Activated T-cell treated with anti-CD3 and anti-CD28 coated beads, Interleukin-2, amount 50 U/mL, for 1 hour (primary cell): ENCODE measurements around the gene USP30.
"Not testable (repeated sequence)": the region's sequence is repeated elsewhere in the genome, so short reads cannot be mapped to it uniquely, and the experiment has no call there.

ENCODE experiments used
- DNase-seq: peaks from one replicate; pipeline ENCODE4 v3.0.0-alpha.2; 2020

The USP30 gene

GRCh38 chr12:109053382-109054123 lies 1.2 kb downstream of the USP30 start:
- no peak for DNase-seq

DNA sequence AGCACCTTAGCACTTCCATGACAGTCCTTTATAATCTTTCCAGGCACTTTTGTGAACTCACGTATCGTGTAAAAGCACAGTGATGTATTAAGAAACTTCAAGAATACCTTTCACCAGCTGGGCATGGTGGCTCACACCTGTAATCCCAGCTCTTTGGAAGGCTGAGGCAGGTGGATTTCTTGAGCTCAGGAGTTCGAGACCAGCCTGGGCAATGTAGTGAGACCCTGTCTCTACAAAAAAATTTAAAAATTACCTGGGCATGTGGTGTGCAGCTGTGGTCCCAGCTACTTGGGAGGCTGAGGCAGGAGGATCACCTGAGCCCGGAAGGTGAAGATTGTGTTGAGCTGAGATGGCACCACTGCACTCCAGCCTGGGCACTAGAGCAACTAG lies 1.7 kb downstream of the USP30 start:
- not testable (repeated sequence) for DNase-seq

DNA sequence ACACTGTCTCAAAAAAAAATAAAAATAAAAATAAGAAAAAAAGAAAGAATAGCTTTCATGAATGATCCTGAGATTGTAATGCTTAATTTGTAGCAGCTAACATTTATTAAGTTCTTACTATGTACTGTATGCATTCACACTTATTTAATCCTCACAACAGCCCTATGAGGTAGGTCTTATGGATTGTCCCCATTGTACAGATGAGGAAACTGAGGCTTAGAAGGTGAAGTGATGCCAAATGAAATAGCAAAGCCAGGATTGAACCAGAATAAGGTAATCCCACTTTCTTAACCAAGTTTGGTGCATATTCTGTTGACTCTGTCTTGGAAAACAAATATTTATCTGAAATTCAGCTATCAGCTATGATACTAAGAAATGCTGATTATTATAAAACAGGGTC lies 2.1 kb downstream of the USP30 start:
- DNase-seq: no peak

DNA sequence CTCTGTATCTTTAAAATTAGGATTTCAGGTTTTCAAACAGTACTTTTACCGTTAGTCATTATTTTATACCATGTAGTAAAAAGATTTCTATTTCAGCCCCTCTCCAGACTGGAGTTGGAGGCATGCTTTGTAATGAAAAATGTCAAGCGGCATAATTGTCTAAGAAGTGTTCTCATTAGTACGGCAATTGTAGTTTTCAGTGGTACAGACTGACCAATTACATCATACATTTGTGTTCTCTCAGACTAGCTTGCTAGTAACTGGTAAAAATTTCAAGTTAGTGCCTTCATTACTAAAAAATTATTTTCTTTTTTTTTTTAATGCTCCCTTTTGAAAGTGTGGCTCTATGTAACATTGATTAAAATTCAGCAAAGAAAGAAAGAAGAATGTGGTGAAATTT lies 4.5 kb downstream of the USP30 start:
- DNase-seq: no peak

DNA sequence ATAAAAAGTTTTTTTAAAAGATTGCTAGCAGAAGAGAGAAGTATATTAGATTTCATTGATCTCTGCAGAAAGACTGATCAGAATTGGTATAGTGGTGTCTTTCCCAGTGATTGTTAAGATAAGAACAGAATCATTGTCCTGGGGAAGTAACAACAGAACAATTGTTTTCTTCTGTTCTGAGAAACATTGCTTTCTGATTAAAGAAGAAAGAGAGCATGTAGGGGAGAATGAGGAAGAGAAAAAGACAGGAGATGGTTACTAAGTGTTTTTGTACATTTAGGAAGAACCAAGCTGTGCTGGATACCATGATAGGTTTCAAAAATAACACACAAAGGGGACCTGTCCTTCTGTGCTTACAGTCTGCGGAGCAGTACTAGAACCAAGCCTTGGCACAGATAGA lies 5.0 kb downstream of the USP30 start:
- DNase-seq: no peak

GRCh38 chr12:109058773-109059172 lies 6.4 kb downstream of the USP30 start:
- DNase-seq: no peak

DNA sequence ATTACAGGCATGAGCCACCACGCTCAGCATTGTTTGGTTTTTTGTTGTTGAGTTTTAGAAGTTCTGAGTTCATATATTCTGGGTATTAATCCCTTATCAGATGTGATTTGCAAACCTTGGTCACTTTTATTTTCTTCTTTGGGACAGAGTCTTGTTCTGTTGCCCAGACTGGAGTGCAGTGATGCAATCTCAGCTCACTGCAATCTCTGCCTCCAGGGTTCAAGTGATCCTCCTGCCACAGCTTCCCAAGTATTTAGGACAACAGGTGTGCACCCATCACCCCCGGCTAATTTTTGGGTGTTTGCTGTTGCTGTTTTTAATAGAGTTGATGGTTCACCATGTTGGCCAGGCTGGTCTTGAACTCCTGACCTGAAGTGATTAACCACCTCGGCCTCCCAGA lies 11.8 kb downstream of the USP30 start:
- no peak for DNase-seq

- DNase-seq: no peak
Observed at GRCh38 chr12:109065154-109065852, 12.9 kb downstream of the USP30 start.

GRCh38 chr12:109065853-109066193 lies 13.4 kb downstream of the USP30 start:
- DNase-seq: no peak

GRCh38 chr12:109069307-109070271 lies 17.2 kb downstream of the USP30 start:
- no peak for DNase-seq

DNA sequence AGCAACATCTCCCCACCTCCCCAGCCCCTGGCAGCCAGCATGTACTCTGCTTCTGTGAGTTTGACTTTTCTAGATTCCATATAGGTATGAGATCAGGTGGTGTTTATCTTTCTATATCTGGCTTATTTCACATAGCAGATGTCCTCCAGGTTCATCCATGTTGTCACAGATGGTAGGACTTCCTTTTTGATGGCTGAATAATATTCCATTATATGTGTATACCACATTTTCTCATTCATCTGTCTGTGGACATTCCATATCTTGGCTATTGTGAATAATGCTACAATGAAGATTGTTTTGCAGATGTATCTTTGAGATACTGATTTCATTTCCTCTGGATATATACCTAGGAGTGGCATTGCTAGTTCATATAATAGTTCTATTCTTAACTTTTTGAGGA lies 22.5 kb downstream of the USP30 start:
- DNase-seq: no peak

DNA sequence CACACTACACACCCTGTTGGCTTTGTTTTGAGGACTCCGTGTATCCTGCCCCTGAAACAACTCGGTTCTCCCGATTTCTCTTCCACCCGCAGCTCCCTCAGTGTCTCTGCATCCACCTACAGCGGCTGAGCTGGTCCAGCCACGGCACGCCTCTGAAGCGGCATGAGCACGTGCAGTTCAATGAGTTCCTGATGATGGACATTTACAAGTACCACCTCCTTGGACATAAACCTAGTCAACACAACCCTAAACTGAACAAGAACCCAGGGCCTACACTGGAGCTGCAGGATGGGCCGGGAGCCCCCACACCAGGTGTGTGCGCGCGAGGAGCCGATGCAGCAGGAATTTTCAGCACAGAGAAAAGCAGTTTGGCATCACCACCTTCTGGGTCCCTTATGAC lies 30.4 kb downstream of the USP30 start:
- DNase-seq: no peak

DNA sequence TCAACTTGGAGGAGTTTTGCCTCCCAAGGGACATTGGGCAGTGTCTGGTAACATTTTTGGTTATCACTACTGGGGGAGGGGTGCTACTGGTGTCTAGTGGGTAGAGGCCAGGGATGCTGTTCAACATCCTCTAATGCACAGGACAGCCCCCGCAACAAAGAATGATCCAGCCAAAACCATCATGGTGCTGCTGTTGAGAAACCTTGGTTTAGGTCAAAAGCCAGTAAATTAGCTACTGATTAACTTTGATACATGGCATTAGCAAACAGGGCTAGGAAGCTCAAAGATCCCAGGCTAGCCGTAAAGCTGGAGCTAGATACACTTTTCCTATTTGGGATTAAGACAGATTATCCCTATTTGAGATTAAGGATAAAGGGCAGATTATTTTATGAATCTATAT lies 32.0 kb downstream of the USP30 start:
- DNase-seq: no peak

DNA sequence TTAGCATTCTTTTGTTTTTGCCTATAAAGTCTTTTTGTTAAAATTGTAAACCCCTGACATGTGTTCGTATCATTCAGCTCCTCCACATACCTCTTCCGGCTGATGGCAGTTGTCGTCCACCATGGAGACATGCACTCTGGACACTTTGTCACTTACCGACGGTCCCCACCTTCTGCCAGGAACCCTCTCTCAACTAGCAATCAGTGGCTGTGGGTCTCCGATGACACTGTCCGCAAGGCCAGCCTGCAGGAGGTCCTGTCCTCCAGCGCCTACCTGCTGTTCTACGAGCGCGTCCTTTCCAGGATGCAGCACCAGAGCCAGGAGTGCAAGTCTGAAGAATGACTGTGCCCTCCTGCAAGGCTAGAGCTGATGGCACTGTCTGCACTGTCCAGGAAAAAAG lies 33.2 kb downstream of the USP30 start:
- no peak for DNase-seq

- no peak for DNase-seq
Observed at GRCh38 chr12:109087250-109087649, 34.9 kb downstream of the USP30 start.

GRCh38 chr12:109088818-109089217 lies 36.4 kb downstream of the USP30 start:
- DNase-seq: no peak

- no peak for DNase-seq
Observed at GRCh38 chr12:109089683-109090082, 37.3 kb downstream of the USP30 start.

DNA sequence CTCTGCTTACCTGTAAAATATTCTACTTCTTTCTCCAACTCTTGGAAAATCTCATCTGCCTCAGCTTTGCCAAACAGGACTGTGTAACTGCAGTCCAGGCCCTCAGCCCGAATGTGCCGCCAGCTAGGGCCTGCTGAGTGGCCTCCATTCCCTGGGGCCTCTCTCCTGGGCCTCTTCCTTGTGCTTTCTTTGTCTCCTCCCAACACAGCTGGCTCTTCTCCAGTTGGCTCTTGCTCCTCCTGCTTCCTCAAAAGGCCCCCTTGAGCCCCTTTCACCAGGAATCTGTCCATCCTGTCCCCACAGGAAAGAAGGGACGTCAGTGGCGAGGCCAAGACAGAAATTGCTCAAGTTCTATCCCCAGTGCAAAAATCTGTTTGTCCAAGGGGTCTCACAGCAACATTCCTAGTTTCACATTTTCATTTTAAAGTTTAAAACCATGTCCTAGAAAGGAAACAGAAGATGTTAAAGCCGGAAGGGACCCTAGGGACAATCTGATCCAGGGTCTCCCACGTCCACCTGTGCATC lies 40.2 kb downstream of the USP30 start:
- DNase-seq: no peak

DNA sequence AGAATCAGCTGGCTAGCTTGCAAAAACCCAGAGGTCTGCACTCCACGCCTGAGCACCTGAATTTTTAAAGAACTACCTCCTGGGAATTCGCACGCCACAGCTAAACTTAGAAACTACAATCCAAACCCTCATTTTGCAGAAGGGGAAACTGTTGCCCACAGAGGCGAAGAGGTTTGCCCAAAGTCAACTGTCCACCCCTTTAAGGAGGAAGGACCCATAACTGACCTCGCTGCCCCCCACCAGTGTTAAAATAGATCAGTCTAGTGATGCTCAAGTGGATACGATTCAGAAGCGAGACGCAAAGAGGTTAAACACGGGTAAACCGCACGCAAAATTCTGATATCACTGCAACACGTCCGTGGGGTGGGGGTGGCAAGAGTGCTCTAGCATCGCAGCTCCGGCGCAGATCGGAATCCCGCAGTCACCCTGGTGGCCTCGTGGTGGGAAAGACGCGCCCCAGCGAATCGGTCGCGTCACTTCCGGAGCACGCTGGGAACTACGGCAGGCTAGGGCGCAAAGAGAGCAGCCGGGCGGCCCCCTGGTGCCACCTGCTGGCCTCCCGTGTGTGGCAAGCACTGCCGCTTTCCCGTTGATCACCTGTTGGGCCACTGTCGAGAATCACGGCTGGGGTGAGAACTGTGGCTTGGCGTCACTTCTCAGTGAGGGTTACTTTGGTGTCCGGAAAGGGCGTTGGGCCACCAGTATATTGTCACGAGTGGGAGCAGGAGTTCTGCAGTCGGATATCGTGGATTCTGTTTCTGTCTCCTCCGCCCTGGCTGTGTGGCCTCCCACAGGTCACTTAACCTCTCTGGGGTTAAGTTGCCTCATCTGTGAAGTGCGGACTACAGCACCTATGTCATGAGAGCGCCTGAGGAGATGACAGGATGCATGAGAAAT lies 40.9 kb downstream of the USP30 start, which contains the start of gene ALKBH2:
Gene ALKBH2 (minus strand): TSS at position 451 of the 897 bp plus-strand sequence. CDS start 686 bp downstream, outside the sequence.
- DNase-seq: peak; percentile 94

- no peak for DNase-seq
Observed at GRCh38 chr12:109097140-109097434, 44.7 kb downstream of the USP30 start.

GRCh38 chr12:109097435-109098182 lies 45.2 kb downstream of the USP30 start, which contains the start of gene UNG:
TSS of gene UNG (plus strand) at chr12:109097597. CDS start at chr12:109097680, 83 bp downstream.
- DNase-seq: peak; percentile 96
